ENCODE measurements around the gene SEC22A.

The SEC22A gene, protein sequence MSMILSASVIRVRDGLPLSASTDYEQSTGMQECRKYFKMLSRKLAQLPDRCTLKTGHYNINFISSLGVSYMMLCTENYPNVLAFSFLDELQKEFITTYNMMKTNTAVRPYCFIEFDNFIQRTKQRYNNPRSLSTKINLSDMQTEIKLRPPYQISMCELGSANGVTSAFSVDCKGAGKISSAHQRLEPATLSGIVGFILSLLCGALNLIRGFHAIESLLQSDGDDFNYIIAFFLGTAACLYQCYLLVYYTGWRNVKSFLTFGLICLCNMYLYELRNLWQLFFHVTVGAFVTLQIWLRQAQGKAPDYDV

DNA sequence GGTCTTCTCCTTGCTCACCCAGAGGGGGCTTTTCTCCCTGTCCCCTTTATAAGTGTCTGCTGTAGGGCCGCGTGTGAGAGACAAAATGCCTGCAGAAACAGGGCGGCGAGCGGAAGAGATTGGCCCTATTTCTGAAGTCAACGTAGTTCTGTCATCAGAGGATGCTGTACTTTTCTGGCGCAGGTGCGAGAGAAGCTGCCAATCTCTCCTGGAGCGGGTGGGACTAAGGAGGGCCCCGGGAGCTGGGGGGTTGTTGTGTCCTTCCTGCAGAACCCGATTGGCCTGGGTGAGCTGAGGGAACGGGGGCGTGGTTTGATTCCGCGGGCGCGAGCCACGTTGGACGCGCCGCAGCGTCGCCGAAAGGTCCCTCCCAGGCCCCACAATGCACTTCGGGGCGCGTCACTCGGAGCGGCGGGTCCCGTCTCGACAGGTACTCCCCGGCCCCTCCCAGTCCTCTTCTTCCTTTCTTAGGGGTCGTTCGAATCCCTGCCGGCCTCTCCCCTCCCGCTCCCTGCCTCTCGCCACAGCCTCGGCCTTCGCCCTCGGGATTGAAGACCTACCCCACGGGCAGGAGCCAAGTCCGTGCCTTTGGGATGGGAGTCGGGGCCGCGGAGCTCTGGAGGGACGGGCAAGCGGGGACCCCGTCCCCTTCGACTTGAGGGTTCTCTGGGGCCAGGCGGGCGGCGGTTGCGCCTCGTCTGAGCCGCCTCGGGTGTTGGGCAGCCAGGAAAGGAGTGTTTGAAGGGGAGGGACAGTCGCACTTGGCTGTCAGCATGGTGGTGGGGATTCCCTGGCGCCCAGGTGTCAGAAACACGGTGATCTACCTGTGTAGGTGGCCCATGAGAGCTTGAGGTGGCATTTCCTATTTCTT is at the start of gene SEC22A:
TSS of gene SEC22A (plus strand) at position 387 of the 871 bp plus-strand sequence. CDS start 7,275 bp downstream, outside the sequence.
- peak; percentile 96 for DNase-seq

DNA sequence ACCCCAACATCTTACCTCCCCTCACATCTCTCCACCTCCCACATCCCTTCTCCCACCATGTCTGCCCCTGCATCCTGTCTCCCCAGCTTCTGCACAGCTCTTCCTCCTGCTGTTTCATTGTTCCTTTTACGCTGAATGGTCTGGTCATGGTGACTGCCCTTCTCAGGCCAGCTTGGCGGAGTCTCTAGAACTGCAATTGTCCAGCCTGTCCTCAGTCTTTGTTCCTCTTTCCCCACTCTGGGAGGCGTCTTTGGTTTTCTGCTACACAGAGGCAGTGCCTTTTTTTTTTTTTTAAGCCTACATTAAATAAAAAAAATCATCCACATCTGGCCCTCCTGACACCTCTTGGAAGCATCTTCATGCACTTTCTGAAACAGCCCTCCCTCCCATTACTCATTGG is 49.1 kb upstream of the SEC22A start:
- DNase-seq: peak; percentile 21

DNA sequence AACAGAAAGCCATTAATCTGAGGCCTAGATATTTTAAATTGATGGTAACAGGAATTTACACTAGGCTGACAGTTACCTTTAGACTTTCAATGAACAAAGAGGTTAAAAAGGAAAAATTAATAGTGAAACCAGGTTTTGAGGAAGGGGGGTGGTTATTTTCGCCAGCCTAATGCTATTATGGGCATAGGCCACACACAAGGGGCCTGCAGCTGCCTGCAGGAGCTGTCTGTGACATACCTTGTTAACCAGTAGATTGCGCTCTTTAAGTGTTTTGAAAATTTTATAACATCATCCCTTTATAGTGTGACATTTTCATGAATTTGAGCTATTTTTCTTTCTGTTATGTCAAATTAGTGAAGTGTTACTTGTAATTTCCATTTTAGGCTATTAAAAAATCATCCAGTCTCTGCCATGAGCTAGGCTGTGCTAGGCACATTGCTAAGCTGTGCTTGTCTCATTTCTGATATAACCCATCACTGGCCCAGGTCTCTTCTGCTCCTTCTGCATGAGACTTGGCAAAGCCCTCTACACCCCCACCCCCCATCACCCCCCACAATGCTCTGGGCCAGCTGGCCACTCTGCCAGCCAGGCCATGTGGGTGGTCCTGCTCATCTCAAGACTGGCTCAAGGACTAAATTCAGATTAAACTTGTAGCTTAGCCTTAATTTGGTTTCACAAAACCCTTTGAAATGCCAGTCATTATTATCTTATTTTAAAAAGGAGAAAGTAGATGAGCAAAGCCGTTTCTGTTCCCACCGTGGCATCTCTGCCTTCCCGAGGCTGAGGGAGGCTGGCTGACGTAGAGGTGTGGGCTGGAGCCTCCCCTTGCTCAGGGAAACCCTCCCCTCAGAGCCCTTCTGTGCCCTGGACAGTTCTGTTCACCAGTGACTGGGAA is 48.4 kb upstream of the SEC22A start:
- DNase-seq: no peak

DNA sequence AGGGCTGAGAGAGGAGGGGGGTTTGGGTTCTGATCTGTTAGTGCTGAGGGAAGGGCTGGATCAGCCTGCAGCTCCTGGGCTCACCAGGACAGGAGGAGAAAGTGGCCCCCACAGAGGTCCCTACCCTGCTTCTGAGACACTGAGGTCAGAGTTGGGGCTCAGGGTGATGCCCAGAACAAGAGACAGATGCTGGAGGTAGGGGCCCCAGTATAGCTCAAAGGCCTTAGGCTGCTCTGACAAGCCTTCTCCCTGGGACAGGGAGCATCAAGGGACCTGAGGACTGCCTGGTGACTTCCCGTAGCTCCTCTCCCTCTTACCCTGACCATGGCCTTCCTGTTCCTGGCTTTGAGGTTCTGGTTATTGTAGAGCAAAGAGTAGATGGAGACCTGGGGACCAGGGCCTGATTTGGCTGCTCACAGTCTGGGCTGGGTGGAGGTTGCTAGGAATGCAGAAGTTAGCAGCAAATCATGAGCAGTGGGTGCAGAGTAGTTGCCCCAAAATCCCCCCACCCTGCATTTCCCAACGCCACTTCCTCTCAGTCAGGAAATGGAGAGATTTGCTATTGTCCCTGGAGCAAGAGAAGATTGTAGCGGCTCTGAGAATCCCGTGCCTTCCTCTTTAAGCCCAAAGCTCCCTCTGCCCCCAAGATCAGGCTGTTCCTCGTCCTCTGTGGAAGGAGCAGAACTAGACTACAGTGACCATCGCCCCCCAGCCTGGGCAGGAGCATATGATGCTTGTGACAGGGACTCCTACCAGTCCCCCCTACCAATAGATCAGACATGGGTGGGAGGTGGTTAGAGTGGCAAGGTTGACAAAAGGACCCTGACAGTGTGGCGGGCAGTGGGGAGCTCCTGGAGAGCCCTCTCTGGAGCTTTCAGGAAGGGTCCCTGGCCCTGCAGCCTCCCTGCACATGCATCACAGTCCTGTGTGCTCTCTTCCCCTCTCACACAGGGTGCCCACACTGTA is 47.4 kb upstream of the SEC22A start:
- peak; percentile 2 for DNase-seq

DNA sequence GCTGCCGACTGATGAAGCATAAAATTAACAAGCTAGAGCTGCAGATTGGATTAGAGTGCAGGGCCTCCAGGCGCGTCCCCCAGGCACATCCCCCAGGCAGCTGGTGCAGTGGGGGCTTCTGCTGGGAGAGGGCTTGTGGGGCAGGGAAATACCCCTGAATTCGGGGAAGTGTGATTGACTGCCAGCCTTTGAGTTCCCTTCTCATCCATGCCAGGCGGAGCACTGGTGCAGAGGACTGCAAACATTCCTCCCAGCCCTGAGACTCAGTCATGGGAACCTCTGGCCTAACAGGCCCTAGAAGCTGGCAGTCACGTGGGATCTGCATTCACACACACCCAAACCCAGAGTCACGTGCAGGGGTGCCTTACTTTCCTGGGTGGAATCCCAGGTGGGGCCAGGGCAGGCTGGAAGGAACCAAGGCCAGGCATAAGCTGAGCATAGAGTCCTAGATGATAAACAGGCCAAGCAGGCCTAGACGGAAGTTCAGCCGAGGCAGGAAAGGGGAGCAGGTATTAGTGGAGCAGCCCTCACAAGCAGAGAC is 46.2 kb upstream of the SEC22A start:
- no peak for DNase-seq

DNA sequence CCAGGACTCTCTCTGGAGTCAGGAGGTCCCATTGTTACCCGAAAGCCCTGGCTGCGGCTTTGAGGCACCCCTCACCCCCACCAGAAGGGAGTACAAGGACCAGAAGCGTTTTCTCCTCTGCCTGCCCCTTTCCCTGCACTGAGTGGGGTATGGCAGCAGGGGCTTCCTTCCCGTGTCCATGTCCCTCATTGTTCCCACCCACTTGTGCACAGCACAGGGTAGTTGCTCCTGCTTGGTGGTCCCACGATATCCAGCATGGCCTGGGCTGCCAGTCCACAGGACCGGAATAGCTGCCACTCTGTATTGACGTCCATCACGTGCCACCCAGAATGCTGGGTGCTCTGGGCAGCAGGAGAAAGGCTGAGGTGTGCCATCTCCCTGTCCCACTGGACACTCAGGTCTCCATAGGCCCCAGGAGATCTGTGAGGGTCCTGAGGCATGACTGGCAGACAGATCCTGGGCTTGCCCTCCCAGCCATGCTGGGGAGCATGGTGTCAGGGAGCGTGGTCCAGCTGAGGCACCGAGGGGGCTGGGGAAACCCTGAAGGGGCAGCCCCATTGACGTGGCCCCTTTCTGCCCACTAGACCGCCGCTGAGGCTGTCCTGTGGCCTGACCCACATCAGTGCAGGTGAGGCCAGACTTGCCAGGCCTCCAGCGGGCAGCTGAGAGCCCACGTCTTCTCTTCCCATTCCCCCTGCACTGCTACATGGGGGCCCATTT is 45.3 kb upstream of the SEC22A start:
- DNase-seq: no peak

DNA sequence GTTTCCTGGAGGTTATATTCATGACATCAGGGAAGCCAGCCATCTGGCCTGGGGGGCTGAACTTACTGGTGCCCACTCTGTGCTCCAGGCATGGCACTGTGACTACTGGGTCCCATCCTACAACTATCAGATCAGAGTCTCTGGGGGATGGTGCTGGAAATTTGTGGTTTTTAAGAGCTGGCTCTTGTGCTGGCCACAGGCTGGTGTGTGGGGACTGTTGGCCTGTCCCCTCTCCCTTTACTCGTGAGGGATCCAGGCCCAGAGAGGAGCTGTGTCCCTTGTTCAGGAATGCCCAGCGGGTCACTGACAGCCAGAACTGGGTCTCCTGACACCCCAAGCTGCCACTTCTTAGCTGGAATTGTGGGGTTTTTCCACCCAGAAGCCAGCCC is 44.5 kb upstream of the SEC22A start:
- DNase-seq: no peak

DNA sequence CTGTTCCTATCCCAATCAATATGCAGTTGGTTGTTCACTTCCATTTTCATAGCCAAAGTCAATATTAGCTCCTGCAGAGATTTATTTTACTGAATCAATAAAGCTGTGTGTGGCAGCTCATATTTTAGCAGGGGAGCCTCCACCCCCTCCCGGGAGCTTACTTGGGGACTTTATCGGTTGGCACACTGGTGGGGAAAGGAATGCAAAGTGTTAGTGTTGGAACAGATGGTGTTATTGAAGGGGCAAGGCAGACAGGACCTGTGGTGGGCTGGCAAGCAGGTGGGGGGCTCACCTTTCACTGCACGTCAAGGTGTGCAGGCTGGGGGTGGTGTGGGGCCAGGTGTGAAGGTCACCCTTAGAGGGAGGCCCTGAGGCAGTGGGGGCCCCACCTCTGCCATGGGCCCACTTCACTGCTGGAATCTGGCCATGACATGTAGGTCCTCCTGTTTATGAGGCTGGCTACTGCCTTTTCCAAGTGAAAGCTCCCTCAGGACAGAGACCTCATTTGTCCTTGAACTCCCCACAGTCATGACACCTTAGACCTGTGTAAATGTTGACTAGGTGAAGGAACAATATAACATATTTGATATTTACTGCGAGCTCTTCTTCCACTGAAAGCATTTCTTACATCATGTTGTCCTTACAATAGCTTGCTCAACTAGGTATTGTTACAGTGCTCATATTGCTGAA is 44.0 kb upstream of the SEC22A start:
- DNase-seq: no peak

DNA sequence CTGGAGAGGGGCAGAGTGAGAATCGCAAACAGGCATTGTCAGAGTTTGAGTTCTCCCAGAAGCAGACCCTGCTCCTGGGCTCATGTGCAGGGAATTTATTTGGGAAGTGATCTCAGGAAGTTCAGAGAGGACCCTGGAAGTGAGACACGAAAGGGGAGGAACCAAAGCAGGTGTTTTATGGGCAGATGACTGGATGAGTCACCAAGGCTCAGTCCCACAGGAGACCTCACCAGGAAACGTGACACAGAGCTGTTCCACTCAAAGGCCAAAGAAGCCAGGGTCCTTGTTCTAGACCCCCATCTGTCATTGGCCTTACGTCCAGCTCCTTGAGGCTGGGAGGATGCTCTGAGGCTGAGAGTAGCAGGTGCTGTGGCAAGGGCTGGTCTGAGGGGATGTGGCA is 43.4 kb upstream of the SEC22A start:
- DNase-seq: no peak

DNA sequence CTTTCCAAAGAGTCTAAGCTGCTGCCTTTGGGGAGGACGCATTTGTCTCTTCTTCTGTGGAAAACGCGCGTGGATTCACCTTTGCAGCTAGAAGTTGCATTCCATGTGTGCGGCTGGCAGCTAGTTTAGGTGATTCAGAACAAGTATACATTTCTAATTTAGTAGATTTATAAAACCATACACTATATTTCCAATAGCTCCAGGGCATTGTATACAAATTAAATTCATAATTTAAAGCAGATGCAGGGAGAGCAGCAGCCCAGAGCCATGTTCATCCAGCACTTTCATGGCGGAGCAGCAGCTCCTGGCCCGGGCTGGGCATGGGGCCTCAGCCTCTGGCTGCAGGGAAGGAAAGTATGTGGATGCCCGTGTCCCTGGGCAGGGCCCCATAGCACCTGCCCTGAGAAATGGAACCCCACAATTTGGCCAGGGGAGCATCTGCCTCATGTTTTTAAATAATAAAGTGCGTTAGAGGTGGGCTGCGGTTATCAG is 42.8 kb upstream of the SEC22A start:
- DNase-seq: no peak

DNA sequence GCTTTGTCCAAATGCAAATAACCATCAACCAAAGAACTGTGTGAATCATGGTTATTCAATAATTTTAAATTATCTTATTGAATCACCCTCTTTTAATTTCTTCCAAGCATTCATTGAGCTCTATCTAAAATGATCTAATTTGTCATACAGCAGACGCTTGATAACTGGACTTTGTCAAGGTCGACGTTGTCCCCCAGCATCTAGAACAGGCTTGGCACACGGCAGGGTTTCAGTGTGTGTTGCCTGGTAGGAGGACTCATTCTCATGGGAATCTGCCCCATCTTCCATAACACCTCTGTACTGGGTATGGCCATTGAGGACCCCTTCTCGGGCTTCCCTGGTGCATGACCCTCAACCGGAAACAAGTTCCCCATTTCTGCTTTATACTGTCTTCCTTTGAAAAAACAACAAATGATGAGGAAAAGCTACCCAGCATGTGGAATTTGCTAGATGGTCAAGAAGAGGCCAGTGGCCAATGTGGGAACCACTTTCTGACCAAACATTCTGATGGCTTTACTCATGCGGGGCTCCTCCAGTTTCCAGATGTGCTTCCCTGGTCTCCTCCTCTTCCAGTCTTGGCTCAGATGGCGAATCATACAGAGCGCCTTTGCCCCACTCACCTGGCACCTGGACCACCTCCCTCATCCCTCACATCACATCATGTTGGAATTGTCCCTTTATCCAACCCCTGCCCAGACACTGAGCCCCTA is 41.7 kb upstream of the SEC22A start:
- DNase-seq: no peak

DNA sequence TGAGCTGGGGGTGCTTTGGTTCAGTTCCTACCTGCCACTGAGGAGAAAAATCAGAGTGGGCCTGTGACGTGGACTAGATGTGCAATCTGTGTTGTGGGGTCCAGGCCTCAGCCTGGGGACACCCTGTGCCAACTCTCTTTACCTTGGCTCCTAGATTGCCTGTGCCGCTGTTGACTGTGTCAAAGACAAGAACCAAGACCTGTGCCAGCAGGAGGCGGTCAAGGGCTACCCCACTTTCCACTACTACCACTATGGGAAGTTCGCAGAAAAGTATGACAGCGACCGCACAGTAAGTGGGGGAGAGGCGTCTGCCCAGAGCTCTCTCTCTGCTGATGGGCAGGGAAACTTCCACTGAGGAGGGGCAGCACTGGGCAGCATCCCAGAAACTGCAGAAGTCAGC is 40.6 kb upstream of the SEC22A start:
- DNase-seq: no peak

DNA sequence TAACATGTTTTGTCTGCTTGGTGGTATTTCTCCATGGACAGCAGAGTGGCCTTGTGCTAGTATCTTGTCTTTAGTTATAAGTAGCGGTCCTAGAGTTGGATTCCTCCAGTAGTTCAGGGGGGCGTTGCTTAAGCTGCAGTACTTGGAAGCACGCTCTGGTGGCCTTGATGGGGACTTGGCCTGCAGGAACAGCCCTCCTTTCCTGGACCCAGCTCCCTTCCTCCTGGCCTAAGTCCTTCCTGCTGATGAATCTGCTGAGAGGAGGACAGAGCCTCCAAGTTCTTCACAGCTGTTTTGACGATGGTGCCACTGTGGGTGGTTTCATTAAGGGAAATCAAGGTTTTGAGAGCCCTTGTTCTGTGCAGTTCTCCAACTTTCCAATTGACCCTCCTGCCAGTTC is 38.6 kb upstream of the SEC22A start:
- no peak for DNase-seq

DNA sequence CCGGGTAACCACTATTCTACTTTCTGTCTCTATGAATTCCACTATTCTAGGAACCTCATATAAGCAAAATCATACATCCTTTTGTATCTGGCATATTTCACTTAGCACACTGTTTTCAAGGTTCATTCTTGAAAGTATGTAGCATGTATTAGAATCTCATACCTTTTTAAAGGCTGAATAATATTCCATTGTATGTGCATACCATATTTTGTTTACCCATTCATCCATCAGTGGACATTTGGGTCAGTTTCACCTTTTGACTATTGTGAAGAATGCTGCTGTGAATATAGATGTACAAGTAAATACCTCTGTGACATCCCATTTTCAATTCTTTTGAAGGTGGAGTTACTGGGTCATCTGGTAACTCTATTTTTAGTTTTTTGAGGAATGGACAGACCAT is 36.6 kb upstream of the SEC22A start:
- no peak for DNase-seq

DNA sequence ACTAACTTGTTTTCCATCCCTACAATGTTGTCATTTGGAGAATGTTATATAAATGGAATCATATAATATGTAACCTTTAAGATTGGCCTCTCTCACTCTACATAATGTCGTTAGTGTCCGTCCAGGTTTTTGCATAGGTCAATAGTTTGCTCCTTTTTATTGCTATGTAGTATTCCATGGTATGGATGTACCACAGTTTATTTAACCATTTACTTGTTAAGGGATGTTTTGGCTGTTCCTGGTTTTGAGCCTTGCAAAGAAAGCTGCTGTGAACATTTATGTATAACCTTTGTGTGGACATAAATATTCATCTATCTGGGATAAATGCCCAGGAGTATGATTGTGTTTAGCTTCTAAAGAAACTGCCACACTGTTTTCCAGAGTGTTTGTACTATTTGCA is 34.1 kb upstream of the SEC22A start:
- DNase-seq: no peak

DNA sequence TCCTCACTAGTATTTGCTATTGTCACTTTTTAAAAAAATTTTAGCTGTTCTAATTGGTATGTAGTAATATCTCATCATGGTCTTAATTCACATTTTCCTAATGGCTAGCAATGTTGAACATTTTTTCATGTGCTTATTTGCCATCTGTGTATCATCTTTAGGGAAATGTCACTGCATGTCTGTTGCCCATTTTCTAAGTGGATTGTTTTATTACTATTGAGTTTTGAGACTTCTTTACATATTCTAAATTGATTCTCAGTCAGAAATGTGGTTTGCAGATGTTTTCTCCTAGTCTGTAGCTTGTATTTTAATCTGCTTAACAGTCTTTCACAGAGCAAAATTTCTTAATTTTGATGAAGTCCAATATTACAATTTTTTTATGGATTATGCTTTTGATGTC is 33.6 kb upstream of the SEC22A start:
- no peak for DNase-seq

DNA sequence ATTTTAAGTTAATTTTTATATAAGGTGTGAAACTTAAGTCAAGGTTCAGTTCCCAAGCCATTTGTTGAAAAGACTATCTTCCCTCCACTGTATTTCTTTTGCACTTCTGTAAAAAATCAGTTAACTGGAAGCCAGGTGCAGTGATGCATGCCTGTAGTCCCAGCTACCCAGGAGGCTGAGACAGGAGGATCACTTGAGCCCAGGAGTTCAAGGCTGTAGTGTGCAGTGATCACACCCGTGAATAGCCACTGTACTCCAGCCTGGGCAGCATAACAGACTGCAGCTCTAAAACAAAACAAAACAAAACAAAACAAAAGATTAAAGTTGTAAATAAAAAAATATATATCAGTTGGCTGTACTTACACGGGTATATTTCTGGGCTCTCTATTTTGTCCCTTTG is 33.1 kb upstream of the SEC22A start:
- DNase-seq: no peak

DNA sequence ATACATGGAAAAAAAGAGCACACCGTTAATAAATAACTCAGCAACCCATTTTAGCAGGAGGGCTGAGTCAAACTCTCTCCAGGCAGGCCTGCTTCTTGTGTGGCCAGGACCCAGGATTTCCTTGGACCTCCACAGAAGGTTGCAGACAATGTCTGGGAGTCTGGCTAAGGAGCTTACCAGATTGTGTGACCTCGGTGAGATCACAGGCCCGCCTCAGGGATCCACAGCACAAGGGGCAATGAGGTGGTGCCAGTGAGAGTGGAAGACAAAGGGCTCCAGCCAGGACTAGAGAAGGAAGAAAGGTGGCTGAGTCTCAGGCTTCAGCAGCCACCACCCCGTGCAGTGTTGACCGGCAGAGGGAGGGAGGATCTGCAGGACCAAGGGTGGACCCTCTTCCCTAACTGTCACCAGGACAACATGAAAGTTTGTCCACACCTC is 32.2 kb upstream of the SEC22A start:
- DNase-seq: no peak

DNA sequence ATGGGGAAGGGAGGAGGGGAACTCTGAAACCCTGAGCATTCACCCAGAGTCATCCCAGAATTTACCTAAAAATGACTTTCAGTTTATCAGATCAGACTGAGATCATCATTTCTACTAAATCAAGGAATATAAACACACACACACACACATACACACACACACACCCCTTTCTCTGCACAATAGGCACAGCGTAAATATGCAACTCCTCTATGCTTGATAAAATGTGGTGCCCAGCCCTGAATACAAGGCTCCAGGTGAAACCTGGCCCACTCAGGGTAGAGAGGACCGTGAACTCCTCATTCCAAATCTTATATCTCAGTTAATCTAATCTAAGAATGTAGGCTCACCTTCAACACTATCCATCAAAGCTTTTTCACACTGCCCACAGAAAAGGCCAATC is 31.8 kb upstream of the SEC22A start:
- DNase-seq: no peak

DNA sequence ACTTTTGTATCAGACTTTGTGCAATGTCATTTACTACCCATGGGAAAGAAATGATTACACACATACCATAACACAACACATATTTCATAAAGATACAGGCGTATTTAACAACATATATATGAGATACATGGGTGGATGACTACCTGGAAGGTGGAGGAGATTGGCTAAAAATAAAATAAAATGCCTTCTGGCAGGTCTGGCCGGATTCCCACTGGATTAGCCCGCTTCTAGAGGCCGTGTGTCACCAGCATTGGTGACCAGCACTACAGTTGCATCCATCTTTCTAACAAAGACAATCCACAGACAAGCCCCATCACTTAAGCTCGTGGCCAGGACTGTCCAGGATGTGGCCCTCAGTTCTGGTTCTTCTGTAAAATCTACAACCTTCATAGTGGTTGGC is 21.0 kb upstream of the SEC22A start:
- DNase-seq: no peak
